Superior temporal gyrus (tissue), 1 donor: ENCODE results near the gene KCNIP4.
A peak's percentile ranks its signal among the peaks of the same experiment; 100 is the strongest.

Experiments
- DNase-seq: peaks from one replicate; pipeline ENCODE4 v3.0.0-alpha.2; 2016; ENCODE audit errors: extremely low spot score

KCNIP4 gene

GRCh38 chr4:21571100-21571499, 377.5 kb downstream of the KCNIP4 start:
- no peak for DNase-seq

DNA sequence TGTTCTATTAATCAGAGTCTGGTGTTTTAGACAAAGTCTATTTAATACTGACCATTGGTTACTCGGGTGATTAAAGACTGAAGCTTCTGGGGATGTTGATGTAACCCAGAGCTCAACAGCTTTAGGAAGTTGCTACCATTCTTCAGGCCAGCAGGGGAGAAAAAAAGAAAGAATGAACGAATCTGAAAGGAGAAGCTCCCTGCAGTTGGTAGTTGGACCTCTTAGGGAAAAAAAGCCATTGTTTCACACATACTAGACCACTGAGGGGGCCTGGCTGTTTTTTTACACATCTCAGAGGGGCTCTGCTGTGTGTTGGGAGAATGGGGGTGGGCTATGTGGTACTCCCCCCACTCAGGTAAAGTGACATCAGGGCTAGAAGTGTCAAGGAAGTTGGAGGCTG, 378.9 kb downstream of the KCNIP4 start:
- DNase-seq: no peak

- DNase-seq: no peak
These were observed 393.5 kb downstream of the KCNIP4 start for GRCh38 chr4:21555083-21555482.

GRCh38 chr4:21554500-21554899, 394.1 kb downstream of the KCNIP4 start:
- no peak for DNase-seq

GRCh38 chr4:21554066-21554465, 394.5 kb downstream of the KCNIP4 start:
- no peak for DNase-seq

DNA sequence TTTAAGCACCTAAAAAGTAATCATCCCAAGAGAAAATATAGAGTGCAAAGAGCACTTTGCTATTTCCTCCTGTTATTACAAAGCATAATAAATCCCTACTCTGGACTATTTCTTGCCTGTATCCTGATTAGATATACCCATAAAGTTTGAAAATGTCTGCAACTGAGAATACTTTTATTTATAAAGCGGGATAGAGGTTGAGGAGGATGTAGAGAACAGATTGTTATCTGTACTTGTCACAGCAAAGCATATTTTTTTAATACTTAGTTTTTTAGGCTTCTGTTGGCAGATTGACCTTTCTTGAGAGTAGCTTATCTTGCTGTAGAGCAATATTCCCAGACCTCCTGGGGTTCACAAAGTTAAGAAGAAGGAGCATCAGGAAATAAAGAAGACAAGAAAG, 396.1 kb downstream of the KCNIP4 start:
- no peak for DNase-seq

GRCh38 chr4:21544955-21545354, 403.6 kb downstream of the KCNIP4 start:
- DNase-seq: no peak

GRCh38 chr4:21544415-21544814, 404.2 kb downstream of the KCNIP4 start:
- DNase-seq: no peak

GRCh38 chr4:21543514-21543913, 405.1 kb downstream of the KCNIP4 start:
- no peak for DNase-seq

GRCh38 chr4:21535898-21536297, 412.7 kb downstream of the KCNIP4 start:
- DNase-seq: no peak

DNA sequence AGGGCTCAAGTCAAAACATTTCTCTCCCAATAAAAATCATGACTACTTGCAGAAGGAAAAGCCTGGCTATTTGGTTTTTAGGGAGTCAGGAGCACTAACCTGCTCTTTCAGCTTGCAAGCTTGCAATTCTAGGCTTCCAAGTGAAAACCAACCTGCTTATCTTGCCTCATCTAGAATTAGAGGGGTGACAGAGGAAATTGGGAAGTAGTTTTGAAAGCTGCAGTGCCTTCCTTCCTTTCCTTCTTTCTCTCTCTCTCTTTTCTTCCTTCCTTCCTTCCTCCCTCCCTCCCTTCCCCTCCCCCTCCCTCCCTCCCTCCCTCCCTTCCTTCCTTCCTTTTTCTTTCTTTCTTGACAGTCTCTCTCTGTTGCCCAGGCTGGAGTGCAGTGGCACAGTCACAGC, 417.5 kb downstream of the KCNIP4 start:
- DNase-seq: no peak

GRCh38 chr4:21529214-21529613, 419.4 kb downstream of the KCNIP4 start:
- no peak for DNase-seq

DNA sequence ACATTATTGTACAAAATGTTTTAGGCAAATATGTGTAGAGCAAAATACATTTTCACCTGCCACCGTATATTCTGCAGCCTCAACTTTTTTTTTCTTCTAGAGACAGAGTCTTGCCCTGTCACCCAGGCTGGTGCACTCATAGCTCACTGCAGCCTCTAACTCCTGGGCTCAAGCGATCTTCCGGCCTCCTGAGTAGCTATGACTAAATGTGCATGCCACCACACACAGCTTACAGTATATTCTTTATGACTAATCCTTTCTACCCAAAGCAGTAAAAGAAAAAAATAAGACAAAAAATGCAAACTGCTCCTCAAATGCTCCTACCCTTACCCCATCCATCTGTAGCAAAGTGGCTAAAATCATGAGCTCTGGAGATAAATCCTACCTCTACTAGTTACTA, 426.3 kb downstream of the KCNIP4 start:
- DNase-seq: no peak

DNA sequence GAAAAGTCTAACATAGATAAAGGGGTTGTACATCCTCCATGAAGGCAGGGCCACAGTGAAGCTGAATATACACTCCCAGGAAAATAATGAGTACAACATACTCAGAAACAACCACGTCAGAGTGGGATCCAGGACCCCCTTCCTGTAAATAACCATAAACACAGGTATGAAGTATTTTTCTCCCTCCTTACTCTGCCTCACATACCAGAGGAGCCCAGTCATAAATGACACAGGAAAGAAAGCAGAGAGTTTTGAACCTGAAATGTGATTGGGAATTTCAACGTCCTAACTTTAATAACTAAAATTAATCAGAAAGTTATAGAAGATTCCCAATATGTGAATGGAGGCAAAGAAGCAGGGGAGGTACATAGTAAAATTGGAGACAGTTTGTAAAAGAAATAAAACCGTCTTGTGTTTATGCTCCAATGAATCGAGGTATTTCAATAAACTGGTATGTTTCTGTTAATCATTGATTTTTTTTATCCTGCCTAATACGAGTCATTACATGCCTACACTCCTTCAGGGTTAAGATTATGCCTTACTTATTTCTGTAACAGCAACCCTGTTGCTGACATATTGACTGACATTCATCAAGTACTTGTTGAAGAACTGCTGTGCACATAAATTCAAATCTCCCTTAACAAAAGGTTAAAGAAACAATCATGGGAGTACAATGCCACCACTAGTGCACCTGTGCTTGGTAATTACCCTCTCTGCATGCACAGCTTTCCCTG, 431.3 kb downstream of the KCNIP4 start:
- no peak for DNase-seq

DNA sequence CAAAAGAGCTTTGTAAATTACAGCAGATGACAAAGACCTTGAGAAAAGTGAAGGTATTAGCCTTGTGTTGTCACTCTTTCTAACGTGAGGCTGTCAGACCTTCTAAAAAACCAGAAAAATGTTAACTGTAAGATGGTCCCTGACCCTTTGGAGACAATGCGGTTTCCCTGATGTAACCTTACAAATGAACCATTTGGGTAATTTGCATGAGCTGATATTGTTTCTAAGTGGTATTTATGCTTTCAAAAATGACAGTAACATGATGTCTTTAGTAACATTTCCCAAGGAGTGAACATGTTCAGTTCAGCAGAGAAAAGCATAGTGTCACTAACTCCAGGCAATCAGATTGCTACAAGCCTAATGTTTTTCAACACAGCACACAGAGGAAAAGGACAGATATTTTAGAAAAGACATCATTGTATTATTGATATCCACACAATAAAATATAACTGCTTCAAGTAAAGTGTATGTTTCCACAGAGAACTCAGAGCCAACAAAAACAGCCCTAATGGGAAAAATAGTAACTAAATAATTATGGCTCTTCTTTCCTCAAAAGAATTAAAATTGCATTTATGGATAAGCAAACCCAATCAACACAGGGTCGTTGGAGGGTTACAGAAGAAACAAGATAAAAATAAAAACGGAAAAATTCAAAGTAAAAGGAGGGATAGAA, 434.4 kb downstream of the KCNIP4 start:
- no peak for DNase-seq

DNA sequence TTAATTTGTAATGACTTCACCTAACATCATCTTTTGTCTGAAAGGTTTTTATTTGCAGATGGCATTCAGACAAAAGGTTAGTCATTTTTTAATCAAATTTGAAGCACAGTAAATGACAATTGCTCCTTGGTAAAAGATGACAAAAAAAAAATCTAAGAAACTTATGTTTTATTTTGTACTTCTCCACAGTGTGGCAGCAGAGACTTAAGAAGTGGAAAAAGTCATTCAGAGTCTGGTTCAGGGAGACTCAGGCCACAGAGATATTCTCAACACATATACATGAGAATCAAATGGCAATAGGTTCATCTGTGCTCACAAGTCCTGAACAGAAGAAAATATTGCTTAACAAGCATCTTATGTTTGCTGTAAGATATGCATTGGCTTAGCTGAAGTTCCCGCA, 436.2 kb downstream of the KCNIP4 start:
- peak; percentile 87 for DNase-seq

DNA sequence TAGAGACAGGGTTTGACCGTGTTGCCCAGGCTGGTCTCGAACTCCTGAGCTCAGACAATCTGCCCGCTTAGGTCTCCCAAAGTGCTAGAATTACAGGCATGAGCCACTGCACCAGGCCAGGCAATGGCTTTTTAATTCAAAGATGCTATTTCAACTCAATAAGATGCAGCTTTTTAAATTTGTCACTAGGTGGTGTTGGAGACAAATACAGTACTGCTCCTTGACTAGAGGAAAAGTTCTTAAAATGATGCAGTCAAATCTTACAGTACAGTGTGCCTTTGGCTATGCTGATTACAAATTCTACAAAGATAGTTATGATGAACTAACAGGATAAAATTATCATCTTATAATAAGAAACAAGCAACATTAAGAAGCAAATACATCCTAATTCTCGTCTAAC, 441.1 kb downstream of the KCNIP4 start:
- peak; percentile 29 for DNase-seq

- DNase-seq: no peak
These were observed 457.9 kb downstream of the KCNIP4 start for GRCh38 chr4:21490682-21491081.

- DNase-seq: no peak
These were observed 471.8 kb downstream of the KCNIP4 start for GRCh38 chr4:21476757-21477156.

DNA sequence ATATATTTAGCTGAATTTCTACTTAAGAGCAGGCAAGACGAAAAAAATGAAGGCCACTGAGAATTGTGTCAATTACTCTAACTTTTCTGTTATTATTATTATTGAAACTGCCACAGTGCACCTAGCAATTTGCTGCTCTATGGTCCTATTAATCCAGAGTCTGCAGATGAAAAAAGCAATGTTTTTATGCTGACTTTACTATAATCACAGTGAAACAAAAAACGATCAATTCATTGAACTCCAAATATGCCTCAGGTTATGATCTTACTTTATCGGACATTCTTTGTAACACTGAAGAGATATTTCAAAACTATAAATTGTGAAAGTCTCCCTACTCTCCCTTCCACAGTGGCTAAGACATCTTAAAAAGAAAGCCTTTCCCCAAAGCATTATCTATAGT, 474.4 kb downstream of the KCNIP4 start:
- DNase-seq: no peak

DNA sequence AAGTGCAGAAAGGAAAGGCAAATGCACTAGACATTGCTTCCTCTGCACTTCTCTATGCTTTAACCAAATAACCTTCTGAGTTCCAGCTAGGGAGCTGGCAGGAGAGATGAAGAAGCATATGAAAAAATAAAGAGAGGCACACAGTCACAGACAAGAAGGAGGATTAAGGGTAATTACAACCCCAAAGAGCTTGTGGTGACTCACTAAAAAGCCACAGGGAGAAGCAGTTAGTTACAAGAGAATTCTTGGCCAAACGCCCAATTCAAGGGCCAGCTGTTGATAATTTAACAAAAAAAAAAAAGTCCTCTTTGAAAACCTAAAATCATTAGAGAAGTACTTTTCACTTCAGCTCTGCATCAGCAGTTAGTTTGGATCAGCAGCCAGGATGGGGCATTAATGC, 478.0 kb downstream of the KCNIP4 start:
- DNase-seq: peak; percentile 51

GRCh38 chr4:21469438-21470300, 478.9 kb downstream of the KCNIP4 start:
- DNase-seq: peak; percentile 76

- no peak for DNase-seq
These were observed 481.0 kb downstream of the KCNIP4 start for GRCh38 chr4:21467551-21467950.
